LoVo (cell line): ENCODE results near the gene LIPJ.
A peak's percentile ranks its signal among the peaks of the same experiment; 100 is the strongest.

ENCODE experiments used
- DNase-seq: peaks from one replicate; pipeline ENCODE4 v3.0.0-alpha.2; 2016; ENCODE audit warnings: low spot score

Gene LIPJ

DNA sequence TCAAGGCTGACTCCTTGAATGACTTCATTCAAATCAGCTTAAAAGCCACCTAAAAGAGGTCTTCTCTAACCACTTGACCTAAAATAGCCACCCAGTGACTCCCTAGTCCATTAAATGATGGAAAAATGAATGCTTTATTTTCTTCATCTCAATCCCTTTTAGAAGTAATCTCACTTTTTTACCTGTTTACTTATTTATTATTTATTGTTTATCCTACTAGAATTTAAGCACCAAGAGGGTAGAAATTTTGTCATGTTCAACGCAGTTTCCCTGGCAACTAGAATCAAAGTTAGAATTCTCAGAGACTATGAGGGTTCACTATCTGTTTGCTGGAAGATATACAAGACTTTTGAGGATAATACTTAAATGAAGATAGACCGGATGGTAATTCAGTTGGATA is at the start of gene LIPJ:
Gene LIPJ, plus strand, starts transcription at position 301 of the 400 bp plus-strand sequence. CDS start 3,926 bp downstream, outside the sequence.
- DNase-seq, result no peak

DNA sequence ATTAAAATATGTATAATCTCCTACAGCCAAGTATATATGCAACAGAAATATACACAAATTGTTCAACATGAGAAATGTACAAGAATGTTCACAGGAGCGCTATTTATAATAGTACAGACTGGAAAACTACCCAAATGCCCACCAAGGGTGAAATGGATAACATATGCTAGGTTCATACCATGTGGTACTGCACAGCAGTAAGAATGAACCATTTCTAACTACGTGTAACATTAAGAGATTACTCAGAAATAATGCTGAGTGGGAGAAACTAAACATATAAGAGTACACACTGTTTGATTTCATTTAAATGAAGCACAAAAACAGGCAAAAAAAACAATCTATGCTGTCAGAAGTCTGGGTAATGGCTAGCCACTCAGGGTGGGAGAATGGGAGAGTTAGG is 49.2 kb upstream of the LIPJ start:
- DNase-seq, result no peak

- DNase-seq, result no peak
These were observed 48.5 kb upstream of the LIPJ start for GRCh38 chr10:88538048-88538447.

DNA sequence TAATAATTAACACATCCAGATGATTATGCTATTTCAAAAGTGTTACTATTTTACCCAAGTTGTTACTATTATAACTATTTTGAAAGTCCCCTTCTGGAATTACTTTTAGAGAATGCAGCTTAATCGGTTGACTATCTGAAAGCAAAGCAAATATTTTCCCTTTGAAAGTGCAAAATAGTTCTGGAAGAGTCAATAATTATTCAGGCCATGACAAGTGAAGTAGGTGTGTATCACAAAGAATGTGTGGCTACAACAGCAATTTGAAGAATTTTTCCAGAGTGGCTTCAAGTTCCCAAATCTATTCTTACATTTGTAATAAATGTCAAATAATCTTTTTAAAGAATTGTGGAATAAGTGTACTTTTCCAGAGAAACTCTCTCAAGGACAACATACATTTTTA is 46.2 kb upstream of the LIPJ start:
- no peak for DNase-seq

DNA sequence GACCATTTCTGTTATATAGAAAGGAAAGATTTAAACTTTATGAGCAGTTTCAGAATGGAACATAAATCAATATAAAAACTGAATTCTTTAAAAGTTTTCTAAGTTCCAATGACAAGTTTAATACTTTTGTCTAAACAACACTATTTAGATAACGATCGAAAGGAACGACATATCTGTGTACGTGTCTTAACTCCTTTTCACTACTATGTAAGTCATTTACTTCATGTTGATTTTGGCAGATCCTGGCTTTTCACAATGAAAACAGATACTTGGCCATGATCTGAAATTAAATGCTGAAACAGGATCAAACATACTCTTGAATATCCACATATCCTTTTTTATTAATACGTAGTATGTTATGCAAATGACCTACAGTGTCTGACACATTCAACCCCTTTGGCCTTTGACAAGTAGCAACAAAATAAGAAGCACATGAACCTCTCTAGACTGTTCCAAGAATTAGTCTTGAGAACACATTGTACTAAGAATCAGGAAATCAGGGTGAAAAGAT is 45.4 kb upstream of the LIPJ start:
- DNase-seq, result no peak

- no peak for DNase-seq
These were observed 44.0 kb upstream of the LIPJ start for GRCh38 chr10:88542522-88542921.

GRCh38 chr10:88544140-88544870 is 42.3 kb upstream of the LIPJ start:
- no peak for DNase-seq

- no peak for DNase-seq
These were observed 41.2 kb upstream of the LIPJ start for GRCh38 chr10:88545359-88545758.

DNA sequence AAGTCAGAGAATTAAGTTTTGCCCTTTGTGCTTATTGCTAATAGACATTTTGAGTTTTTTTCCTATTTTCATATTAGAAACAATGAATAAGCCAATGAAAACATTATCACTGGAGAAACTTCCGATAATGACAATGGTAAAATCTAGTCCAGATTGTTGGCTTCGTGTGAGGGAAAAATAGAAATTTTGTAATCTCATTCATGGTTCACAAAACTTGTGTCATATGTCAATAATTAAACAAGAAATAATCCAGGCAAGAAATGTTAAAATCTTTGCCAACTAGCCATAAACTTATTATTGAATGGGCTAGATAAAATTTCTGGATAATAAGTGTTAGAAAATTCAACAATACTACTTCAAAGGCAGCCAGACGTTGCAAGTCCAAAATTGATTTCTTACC is 40.1 kb upstream of the LIPJ start:
- no peak for DNase-seq

DNA sequence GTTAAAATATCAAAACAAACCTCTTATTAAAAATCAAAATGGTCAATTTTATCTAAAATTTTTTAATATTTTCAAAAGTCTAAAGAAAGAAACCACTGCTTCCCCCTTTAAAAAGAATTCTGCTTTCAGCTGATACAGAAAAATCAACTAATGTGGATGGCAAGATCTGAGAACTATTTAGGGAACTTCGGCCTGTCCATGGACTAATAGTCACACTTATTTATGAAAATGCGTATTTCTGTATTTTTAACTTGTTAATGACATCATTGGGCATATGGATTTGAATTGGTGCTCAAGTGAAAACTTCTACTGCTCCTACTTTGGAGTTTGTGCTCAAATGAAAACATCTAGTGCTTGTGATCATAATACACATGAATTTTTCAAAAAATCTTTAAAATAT is 35.3 kb upstream of the LIPJ start:
- DNase-seq, result no peak

GRCh38 chr10:88553116-88553752 is 33.3 kb upstream of the LIPJ start:
- peak; percentile 61 for DNase-seq

GRCh38 chr10:88555190-88555908 is 31.2 kb upstream of the LIPJ start:
- no peak for DNase-seq

GRCh38 chr10:88557256-88557655 is 29.3 kb upstream of the LIPJ start:
- no peak for DNase-seq

DNA sequence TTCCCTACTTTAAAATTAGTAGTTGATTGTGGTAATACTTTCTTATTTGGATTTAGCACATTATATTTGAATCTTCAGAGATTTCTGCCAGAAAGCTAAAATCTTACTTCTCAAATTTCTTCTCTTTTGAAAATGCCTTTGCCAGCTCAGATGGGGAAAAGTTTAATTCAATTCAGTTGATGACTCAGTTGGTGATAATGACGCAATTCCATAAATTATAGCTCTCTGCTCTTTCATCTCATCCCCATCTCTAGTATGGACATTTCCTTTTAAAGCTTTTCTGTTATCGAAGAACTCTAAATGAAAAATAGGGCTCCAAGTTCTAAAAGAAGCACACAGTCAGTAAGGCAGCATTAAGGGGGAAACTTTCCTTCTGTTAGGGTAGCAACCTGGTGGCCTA is 28.9 kb upstream of the LIPJ start:
- DNase-seq, result no peak

GRCh38 chr10:88562152-88562551 is 24.4 kb upstream of the LIPJ start:
- DNase-seq, result no peak

GRCh38 chr10:88565072-88565471 is 21.5 kb upstream of the LIPJ start:
- DNase-seq, result peak; percentile 42

DNA sequence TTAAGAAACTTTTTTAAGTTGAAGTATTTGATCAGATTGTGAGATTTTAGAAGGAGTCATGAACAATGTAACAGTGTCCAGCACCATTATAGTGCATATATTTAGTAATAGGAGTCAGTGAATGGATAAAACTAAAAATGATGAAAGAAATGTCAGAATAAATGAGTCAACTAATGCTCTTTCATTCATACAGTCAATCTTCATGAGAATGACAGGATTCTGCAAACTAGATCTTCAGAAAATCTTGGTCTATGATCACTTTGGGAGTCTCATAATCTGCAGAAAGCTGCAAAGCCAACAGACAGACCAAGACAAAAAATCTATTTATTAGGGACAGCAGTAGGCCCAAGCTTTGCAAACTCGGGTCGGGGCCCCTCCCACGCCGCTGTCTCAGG is 4.2 kb upstream of the LIPJ start:
- DNase-seq, result no peak

DNA sequence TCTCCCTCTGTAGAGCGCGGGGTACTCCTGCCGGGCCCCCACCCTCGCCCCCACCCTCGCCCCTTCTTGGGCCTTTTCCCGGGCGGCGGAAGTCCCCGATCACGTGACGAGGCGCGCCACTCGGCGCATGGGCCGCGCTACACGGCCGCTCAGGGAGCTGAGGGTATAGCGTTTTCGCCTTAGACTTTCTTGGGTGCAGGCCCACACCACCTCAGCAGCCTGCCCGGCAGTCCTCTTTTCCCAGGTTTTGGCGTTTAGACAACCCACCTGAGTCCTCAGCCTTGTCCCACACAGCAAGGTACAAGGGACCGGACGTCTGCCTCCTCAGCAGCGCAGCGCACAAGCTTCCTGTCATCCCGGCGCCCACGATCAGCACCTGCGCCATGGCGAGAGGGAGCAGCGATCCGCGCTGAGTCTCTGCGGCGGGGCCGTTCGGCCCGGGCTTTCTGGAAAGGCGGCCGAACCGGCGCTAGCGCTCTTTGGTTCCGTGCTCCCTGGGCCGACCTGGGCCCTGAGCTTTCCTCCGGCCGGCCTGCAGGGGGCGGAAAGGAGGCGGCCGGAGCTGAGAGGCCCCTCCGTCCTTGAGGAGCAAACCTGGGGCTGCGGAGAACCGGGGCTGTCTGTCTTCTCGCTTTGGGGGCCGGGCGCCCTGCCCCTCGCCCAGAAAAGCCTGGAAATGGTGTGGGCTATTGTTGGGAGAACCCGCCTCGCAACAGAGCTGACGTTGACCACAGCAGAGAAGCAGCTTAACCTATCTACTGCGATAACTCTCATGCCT is 3.6 kb upstream of the LIPJ start, which contains the start of gene RNLS:
Gene RNLS, minus strand, starts transcription at position 513 of the 778 bp plus-strand sequence.
- no peak for DNase-seq

DNA sequence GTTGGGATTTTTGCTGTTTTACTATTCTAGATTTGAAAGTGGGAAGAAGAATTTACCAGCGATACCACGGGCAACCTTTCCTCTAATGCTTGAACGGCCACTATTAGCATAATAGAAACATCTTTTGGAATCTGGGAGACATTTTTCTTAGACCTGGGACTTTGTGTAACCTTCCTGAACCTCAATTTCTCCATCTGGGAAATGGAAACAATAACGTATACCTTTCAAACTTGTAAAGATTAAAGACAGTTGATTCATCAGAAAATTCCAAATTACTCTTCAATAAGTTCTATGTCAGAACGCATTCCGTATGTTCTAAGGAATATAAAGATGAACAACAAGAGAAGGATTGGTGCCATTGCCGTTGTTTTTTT is 3.0 kb upstream of the LIPJ start:
- DNase-seq, result no peak

GRCh38 chr10:88592381-88592780 is 5.8 kb downstream of the LIPJ start:
- peak; percentile 73 for DNase-seq

DNA sequence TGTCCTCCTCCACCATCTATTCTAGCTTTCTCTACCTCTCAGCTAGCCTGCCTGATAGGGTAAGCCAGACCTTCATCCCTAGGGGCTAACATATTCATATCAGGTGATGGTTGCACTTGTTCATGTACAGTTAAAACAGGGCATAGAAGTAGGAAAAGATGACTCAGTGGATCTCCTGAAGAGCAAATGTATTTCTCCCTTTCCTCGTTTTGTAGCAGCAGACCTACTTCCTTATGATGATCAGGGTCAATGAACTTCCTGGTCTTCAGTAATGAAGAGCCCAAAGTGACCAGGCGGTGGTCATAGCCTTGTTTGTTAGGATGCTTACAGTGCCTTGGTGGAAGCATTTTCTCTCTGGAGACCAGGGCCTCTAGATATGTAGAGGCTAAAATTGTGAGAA is 6.3 kb downstream of the LIPJ start:
- DNase-seq, result peak; percentile 18

DNA sequence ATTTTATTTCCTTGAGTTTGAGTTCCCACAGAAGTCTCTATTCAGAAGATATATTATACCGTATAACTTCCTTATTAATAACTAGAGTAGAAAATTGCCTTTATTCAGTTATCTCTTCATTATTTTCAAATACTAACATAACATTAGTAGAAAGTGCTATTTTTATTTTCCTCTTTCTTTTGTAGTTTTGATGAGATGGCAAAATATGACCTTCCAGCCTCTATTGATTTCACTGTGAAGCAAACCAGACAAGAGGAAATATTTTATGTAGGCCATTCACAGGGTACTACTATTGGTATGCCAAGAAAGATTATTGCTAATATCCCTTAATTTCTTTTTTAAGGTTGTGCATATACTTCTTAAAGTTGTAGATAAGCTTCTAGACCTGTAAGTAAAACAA is 7.9 kb downstream of the LIPJ start:
- DNase-seq, result no peak
